CD4-positive, alpha-beta T cell treated with Interleukin-6 at 100 ng/mL for 8 hours (primary cell): ENCODE results near the gene MX2.

Experiments
- DNase-seq: peaks from one replicate; pipeline ENCODE4 v3.0.0-alpha.2; 2020; ENCODE audit warnings: mixed read lengths, low spot score

MX2 gene

DNA sequence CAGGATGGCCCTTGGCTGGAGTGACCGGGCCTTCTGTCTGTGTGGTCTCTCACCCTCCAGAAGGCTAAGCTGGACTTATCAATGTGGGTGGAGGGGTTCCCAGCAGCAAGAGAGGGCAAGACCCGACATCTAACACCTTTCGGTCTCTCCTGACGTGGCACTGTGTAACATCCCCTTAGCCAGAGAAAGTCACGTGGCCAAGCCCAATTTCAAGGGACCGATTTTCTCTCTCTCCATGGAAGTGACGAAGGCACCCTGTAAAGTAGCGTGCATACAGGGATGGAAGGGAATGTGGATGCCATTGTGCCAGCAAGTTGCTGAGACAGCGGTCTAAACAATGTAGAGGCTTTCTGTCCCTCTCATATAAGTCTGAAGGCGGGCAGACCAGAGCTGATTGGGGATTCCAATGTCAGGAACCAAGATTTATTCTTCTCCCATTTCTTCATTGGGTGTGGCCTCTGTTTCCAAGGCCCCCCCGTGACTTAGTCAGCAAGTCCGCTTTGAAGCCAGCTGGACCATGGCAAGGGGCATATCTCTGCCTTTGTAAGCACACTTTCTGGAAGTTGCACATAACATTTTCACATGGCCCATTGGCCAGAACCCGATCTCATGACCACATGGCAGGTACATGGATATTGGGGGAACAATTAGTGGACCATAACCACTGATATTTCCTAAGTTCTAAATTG is 76.7 kb downstream of the MX2 start:
- no peak for DNase-seq

DNA sequence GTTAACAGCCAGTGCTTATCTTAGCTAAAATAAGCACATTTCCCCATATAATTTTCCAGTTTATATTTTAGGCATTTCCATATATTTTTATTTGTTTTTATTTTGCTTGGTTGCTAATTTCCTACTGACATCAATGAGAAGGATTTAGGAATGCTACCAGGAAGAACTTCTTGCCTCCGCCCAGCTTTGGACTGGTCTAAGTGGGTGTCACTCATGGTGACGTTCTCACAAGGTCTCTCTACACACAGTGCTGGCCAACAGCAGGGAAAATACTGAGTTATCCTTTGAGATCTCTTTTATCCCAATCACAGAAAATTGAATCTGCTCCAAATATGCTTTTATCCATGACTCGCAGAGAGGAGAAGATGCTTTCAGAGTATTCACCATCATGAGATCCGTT is 77.4 kb downstream of the MX2 start:
- DNase-seq: no peak

DNA sequence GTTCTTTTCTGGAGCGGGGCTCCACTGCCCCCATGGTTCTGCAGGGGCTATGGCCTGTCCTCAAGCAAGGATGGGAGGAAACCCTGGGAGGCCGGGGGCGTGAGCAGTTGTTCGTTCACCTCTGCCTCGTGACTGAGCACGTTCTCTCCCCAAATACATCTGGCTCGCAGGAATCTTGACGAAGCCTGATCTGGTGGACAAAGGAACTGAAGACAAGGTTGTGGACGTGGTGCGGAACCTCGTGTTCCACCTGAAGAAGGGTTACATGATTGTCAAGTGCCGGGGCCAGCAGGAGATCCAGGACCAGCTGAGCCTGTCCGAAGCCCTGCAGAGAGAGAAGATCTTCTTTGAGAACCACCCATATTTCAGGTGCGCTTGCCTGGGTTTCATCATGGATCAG is 79.7 kb downstream of the MX2 start:
- DNase-seq: no peak

DNA sequence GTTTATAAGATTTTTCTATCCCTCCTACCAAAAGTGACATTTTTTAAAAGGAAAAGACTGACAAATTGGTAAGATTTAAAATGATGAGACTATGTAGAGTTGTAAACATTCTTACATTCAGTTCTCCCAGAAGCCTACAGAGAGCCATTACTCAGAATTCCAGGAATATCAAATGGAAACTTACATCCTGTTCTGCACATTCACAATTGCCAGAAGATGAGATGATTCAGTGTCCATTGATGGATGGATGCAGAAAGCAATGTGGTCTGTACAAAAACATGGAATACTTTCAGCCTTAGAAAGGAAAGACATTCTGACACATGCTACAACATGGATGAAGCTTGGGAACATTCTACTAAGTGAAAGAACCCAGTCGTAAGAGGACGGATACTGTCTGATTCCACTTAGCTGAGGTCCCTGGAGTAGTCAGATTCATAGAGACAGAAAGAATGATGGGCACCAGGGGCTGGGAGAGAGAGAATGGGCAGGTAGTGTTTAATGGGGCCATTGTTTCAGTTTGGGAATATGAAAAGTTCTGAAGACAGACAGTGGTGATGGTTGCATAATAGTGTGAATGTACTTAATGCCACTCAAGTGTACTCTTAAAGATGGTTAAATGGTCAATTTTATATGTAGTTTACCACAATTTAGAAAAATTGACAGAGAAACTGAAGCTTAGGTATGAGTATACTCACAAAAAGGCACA is 80.8 kb downstream of the MX2 start:
- no peak for DNase-seq

DNA sequence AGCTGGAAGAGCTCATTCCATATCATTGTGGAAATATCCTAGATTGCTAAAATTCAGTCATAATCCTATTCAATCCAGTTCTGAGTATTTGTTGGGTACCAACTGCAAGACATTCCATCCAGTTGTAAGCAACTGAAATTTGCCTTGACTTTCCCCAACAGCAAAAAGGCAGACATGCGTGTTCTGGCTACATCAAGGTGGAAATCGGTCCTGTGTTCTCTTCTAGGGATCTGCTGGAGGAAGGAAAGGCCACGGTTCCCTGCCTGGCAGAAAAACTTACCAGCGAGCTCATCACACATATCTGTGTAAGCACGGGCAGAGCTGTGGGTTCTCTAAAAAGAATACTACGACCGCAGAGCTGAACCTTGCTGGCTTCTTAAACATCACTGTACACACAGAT is 81.7 kb downstream of the MX2 start:
- DNase-seq: no peak

DNA sequence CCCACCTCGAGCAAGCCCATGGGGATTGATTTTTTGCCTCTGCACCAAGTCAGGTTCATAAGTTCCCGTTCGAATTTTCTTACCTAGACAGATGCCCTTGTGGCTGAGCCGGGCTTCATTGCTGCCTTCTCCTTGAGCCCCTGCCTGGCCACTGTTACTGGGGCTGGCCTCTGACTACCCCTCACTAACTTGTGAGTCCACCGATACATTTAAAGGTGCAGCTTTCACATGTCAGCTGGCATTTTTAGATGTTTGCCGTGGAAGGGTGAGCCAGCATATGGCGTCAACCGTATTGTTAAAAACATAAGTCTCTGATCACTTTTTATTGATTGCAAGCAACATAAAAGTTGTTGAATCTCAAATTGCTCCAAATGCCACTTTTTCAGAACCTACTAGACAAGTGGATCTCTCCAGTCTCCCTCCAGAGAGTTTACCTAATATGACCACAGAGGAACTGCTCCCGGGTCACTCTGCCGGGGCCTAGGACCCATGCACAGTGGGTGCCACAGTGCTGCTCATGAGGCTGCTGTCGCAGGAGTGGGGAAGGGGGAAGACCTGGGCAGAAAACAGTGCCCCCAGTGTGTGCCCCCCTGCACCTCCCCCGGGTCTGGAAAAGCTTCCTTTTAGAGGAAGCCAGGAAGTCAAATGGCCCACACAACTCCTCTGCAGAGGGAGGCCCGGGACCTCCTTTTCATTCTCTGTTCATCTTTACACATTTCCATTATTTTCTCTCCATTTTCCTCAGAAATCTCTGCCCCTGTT is 83.1 kb downstream of the MX2 start:
- no peak for DNase-seq

DNA sequence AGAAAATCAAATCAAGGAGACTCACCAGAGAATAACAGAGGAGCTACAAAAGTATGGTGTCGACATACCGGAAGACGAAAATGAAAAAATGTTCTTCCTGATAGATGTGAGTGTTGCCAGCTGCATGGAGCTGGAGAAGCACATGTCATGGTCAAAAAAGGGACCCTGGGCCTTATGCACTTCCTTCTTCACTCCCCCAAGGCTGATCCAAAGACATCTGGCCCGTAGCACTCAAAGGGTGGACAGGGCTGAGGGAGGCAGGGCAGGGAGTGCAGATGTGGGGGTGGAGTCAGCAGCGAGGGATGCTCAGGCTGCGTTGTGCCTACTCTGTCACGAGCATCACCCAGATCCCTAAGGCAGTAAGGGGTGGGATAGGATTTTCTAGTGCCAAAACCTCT is 83.6 kb downstream of the MX2 start:
- no peak for DNase-seq

DNA sequence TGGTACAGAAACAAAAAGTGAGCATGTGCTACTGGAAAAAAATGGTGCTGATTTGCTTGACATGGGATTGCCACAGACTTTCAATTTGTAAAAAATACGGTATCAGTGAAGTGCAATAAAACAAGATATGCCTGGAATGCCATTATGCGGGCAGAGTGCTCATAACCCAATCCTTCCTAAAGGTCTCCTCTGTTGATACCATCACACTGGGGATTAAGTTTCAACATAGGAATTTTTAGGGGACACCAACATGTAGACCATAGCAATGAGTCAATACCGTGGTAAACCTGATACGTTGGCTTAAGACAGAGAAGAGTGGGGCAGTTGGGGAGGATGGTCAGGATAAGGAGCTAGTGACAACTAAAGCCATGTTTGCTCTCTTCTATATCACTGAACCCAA is 84.8 kb downstream of the MX2 start:
- DNase-seq: no peak

DNA sequence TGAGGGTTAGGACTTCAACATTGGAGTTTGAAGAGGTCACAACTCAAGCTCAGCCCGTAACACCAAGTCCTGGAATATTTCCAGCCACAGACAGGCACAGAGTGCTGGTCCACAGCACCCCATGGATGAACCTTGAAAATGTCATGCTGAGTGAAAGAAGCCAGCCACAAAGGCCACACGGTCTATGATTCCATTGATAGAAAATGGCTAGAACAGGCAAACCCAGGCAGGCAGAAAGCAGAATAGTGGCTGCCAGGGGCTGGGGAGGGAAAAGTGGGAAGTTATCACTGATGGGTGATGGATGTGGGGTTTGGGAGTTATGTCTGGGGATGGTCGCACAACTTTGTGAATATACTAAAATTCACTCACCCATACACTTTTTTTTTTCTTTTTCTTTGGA is 85.5 kb downstream of the MX2 start:
- DNase-seq: no peak

DNA sequence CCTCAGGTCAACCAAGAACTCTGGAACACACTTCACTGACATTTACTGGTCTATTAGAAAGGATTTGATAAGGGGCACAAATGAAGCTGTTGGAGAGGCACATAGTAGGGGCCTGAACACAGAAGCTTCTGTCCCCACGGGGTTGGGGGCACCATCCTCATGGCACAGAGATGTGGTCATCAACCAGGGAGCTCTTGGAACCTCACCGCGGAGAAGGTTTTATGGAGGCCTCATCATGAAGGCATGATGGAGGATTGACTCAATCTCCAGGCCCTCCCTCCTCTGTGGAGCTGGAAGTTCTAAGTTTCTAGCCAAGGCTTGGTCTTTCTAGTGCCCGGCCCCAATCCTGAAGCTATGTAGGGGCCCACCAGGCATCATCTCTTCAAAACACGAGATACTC is 87.8 kb downstream of the MX2 start:
- DNase-seq: no peak

DNA sequence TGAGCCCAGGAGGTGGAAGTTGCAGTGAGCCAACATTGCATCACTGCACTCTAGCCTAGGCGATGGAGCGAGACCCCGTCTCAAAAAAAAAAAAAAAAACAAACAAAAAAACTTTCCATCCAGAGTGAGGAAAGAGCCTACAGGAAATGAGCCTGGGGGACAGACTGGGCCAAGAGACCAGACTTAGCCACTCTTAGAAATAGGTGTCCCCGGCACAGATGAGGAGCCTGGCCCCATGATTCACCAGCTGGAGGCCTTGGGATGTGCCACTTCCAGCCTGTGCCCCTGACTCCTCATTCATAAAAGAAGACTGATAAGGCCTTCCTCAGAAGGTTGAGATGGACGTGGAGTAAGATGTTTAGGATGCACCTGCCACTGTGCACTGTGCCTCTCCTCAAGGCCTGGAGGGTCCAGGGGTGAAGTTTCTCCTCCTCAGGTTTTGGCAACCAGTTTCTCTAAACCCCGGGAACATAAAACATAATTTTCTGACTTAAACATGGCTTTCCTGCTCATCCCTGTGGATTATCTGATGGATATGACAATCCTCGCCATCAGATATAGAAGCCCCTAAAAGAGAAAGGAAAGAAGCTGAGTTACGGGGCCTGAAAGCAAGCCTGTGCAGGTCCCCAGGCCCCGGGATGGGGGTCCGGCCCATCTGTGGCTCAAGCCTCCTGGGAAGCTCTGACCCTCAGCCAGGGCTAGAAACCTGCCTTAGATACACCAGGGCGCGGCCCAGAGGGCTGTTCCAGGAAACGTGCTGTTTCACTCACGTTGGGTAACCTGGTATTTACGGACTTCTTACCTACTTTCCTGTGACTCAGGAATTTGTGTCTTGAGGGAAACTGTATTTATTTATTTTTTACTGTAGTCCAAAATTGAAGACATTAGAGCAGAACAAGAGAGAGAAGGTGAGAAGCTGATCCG is 90.2 kb downstream of the MX2 start:
- no peak for DNase-seq

DNA sequence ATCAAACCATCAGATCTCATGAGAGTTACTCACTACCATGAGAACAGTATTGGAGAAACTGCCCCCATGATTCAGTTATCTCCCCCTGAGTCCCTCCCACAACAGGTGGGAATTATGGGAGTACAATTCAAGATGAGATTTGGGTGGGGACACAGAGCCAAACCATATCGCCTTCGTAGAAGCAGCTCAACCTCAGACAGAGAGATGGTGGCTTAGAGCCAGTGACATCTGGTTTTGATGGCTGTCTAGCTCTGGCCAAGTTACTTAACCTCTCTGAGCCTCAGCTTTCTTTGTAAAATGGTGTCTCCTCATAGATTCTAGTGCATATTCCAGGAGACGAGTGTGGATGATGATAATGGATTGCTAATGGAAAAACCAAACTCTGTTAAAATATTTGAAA is 91.4 kb downstream of the MX2 start:
- no peak for DNase-seq

DNA sequence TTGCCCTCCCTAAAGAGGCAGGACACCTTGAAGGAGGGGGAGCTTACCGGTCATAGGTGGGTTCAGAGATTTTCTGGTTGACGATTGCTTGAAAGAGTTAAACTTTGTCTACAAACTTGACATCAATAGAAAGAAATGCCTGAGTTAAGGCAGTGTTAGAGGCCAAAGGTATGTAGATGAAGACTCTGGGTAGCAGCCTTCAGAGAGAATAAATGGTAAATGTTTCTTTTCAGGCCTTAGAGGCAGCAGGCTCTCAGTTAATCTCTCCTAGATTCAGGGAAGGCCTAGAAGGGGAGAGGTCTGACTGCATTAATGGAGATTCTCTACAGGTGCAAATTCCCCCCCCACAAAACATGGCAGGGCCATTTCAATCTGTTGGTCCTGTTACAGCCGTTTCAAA is 91.9 kb downstream of the MX2 start:
- DNase-seq: no peak

DNA sequence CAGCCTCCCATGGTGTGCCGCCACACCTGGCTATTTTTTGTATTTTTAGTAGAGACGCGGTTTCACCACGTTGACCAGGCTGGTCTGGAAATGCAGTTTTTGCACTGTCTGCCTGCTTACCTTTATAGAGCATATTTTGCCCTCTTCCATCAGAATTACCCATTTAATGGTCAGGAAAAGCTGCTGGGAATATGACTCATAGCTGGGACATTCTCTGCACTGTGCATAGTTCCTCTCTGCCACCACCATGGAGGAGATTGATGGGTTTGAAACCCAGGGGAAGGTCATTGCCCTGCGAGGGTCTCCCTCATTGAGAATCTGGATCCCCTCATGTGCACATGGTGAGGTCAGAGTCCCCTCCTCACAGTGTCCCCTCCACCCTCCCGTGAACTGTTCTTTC is 96.3 kb downstream of the MX2 start:
- DNase-seq: no peak

DNA sequence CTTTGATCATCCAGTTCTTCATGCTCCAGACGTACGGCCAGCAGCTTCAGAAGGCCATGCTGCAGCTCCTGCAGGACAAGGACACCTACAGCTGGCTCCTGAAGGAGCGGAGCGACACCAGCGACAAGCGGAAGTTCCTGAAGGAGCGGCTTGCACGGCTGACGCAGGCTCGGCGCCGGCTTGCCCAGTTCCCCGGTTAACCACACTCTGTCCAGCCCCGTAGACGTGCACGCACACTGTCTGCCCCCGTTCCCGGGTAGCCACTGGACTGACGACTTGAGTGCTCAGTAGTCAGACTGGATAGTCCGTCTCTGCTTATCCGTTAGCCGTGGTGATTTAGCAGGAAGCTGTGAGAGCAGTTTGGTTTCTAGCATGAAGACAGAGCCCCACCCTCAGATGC is 96.7 kb downstream of the MX2 start:
- DNase-seq: no peak
